Kidney epithelial cell (primary cell): ENCODE measurements around the gene SRSF1. TPM values are rescaled to one million over a fixed set of nuclear protein-coding genes. Genes with fewer than 3 reads are reported as not detected.
"Not testable (repeated sequence)": the region's sequence is repeated elsewhere in the genome, so short reads cannot be mapped to it uniquely, and the experiment has no call there.

ENCODE experiments used
- DNase-seq: peaks from one replicate; pipeline ENCODE4 v3.0.0-alpha.2; 2010; ENCODE audit warnings: low read depth
- H3K27me3 ChIP-seq: 2 replicates; pipeline ENCODE4 v1.6.0; 2011; ENCODE audit warnings: low read length; ENCODE audit not compliant: control insufficient read depth, insufficient read depth
- H3K36me3 ChIP-seq: 2 replicates; pipeline ENCODE4 v1.5.1; 2011; ENCODE audit warnings: low read length; ENCODE audit not compliant: control insufficient read depth, insufficient read depth
- H3K4me3 ChIP-seq: 2 replicates; pipeline ENCODE4 v1.5.1; 2011; ENCODE audit warnings: low read depth, mild to moderate bottlenecking, control low read depth, low read length
- total RNA-seq: library from RNA; depleted of rRNA; stranded (reverse); fragments of >200 nt; gene quantifications from 2 replicates; pipeline ENCODE4 v1.2.3, GENCODE V29; 2015
- TF ChIP-seq, protein P1 (sequence below): IDR thresholded peaks from 2 replicates; pipeline ENCODE4 v1.5.1; 2011; ENCODE audit warnings: mild to moderate bottlenecking, moderate library complexity, low read length, control low read depth, inconsistent platforms; ENCODE audit not compliant: insufficient read depth, poor library complexity, severe bottlenecking

SRSF1 gene
- total RNA-seq, 1 donor from 2014 or later = 162 TPM

DNA sequence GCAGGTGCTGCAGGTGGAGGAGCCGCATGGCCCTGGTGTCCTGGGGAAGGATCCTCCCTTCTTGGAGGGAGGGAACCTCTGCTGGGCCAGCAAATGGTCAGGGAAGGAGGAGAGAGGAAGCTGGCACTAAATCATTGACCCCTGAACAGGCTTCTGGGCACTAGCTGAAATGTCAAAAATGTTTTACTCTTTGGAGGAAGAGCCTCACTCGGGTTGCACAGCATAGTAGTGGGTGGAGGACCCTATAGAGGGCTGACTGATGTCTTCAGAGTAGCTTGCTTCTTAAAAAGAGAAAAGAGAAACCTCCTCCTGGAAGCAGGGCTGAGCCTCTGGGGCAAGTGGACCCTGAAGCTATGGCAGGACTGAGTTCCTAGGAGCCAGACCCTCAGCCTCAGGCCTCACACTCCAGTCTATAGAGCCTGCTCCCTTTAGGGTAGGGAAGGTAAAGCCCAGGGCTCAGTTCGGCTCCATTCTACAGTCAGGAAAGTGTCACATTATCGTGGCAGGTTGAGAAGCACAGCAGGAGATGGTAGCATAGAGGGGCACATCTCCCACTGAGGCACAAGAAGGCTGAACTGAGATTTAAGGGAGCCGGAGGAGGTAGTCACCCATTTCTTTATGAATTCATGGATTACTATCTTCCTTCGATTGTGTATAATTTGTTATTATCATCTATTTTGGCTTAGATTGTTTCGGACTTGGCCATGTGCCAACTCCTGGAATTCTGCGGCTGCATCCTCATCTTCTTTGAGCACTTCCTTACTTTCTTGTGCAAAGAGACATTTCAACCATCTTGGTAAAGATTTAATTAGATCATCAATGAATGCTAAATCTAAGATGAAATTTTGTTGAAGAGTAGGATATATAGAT is 44.5 kb downstream of the SRSF1 start:
- TF ChIP-seq, protein P1, sequence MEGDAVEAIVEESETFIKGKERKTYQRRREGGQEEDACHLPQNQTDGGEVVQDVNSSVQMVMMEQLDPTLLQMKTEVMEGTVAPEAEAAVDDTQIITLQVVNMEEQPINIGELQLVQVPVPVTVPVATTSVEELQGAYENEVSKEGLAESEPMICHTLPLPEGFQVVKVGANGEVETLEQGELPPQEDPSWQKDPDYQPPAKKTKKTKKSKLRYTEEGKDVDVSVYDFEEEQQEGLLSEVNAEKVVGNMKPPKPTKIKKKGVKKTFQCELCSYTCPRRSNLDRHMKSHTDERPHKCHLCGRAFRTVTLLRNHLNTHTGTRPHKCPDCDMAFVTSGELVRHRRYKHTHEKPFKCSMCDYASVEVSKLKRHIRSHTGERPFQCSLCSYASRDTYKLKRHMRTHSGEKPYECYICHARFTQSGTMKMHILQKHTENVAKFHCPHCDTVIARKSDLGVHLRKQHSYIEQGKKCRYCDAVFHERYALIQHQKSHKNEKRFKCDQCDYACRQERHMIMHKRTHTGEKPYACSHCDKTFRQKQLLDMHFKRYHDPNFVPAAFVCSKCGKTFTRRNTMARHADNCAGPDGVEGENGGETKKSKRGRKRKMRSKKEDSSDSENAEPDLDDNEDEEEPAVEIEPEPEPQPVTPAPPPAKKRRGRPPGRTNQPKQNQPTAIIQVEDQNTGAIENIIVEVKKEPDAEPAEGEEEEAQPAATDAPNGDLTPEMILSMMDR = no peak
- Histone ChIP-seq H3K27me3 (no peaks in the 10 kb centered on the region), H3K36me3 (no peaks in the 10 kb centered on the region), H3K4me3 (no peak overlapping the region)
- DNase-seq = no peak

DNA sequence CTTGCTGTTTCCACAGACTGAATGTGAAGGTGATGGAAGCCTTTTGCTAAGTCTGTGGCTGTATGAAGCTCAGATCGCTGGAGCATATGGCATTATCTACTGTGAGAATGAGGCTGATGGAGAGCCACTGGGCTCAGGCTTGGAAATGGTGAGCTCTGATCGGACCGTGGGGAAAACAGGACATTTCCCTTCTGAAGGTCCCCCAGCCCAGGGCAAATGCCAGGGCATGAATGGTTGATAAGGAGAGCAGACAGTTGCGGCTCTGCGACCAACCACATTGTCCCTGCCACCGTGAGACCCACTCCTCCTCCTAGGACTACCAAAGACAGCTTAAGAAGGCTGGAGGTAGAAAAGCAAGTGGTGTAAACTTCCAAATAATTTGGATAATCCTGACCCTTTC is 47.1 kb downstream of the SRSF1 start:
- DNase-seq = no peak
- TF ChIP-seq, protein P1 = no peak
- Histone ChIP-seq H3K36me3 (no peaks in the 10 kb centered on the region), H3K4me3 (no peak overlapping the region), H3K27me3 (no peaks in the 10 kb centered on the region)

DNA sequence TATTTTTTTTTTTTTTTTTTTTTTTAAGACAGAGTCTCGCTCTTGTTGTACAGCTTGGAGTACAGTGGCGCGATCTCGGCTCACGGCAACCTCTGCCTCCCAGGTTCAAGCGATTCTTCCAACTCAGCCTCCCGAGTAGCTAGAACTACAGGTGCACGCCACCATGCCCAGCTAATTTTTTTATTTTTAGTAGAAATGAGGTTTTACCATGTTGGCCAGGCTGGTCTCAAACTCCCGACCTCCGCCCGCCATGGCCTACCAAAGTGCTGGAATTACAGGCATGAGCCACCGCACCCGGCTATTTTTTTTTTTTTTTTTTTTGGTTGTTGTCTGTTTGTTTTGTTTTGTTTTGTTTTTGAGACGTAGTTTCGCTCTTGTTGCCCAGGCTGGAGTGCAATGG is 48.7 kb downstream of the SRSF1 start:
- not testable (repeated sequence) for DNase-seq, H3K27me3 ChIP-seq

DNA sequence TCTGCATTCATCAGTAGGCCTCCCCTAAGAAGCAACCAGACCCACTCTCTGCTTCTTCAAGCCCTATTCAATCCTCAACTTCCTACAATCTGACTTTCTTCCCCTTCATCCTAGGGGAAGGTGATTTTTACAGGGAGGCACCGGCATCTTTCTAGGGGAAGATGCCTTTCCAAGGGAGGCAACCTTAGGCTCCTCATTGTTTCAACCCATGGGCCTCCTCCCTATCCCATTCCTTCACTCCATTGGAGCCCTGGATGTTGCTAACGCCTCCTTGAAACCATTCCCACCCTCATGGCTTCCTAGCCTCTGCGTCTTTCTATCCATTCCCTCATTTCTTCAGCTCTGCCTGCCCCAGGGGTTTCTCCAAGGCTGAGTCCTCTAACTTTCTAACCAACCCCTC is 49.2 kb downstream of the SRSF1 start:
- Histone ChIP-seq H3K36me3 (no peaks in the 10 kb centered on the region), H3K4me3 (no peak overlapping the region), H3K27me3 (no peaks in the 10 kb centered on the region)
- TF ChIP-seq, protein P1 = no peak
- no peak for DNase-seq

More for the DNA sequence above, 48.7 kb downstream of the SRSF1 start:
- H3K4me3 ChIP-seq, H3K36me3 ChIP-seq: not testable (repeated sequence)

DNA sequence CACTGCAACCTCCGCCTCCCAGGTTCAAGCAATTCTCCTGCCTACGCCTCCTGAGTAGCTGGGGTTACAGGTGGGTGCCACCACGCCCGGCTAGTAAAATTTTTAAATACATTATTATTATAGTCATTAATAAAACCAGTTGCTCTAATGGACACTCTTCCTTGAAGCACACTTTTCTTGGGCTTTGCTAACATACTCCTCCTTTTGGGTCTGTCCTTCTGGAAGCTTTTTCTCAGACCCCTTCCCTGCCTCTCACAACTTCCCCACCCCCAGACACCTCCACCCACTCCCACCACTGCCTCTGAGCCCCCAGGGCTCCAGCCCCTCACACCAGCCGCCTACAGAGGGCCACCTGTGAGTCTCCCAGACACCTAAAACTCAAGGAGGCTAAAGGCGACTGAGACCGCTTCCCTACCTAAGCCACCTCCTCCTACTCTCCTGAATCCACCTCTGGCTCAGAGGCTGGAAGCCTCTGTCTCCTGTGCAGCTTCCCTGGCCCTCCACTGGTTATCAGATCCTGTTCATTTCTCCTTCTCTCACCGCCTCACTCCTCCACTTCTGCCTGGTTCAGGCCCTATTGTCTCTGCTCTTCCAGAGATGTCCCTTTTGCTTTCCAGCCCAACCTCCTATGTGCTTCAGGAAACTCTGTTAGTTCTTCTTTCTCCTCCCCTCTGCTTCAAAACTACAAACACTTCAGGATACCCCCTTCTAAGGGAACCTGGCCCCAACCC is 49.8 kb downstream of the SRSF1 start:
- H3K27me3 ChIP-seq = no peaks in the 10 kb centered on the region
- TF ChIP-seq, protein P1 = no peak
- H3K36me3 ChIP-seq = no peaks in the 10 kb centered on the region
- H3K4me3 ChIP-seq = no peak overlapping the region
- DNase-seq = no peak

DNA sequence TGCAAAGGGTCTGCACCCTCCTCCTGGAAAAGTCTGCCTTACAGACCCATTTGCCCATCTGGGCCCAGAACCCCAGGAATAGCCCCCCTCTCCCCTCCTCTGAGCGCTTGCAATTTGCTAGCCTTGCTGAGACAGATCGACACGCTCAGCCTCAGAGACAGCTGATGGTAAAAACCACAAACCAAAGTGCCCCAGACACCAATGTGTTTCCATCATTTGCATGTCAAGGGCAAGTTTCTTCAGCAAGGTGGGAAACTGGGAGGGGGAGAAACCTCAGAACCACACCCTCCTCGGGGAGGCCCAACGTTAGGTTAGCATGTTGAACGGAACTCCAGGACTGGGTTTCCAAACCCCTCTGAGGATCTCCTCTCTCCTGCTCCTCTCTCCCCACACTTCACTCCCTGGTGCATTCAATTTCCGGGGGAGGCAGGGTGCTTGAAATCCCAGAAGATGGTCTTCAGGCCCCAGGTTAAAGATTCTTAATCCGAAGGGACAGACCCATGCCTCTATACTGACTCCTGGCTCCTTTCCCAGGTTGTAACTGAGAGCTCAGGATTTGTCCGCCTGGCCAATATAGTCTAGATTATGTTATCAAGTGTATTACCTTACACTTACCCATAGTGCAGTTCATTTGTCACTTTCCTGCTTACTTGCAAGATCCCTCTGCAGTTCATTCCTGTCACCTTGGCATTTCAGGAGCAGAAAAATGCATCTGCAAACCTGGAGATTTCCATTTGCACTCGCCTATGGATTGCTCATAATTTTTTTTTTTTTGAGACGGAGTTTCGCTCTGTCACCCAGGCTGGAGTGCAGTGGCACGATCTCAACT is 50.5 kb downstream of the SRSF1 start:
- no peak overlapping the region for H3K4me3 ChIP-seq
- H3K27me3 ChIP-seq = no peaks in the 10 kb centered on the region
- TF ChIP-seq, protein P1 = no peak
- no peak for DNase-seq
- H3K36me3 ChIP-seq = no peaks in the 10 kb centered on the region
